ENCODE measurements around the gene COL6A5.

COL6A5 gene

DNA sequence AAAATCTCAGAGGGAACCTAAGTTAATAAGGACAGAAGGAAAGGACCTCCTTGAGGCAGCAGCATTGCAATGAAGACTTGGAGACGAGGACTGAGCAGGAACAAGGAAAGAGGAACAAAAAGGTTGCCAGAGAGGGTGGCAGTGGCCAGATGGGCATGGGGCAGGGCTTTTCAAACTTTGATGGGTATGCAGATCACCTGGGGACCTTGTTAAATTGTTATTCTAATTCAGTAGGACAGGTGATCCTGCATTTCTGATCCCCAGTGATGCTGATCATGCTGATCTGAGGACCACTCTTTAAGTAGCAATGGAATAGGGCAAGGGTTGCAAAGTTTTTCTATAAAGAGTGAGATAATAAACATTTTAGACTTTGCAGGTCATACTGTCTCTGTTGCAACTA, 182.6 kb downstream of the COL6A5 start:
- no peak for DNase-seq

DNA sequence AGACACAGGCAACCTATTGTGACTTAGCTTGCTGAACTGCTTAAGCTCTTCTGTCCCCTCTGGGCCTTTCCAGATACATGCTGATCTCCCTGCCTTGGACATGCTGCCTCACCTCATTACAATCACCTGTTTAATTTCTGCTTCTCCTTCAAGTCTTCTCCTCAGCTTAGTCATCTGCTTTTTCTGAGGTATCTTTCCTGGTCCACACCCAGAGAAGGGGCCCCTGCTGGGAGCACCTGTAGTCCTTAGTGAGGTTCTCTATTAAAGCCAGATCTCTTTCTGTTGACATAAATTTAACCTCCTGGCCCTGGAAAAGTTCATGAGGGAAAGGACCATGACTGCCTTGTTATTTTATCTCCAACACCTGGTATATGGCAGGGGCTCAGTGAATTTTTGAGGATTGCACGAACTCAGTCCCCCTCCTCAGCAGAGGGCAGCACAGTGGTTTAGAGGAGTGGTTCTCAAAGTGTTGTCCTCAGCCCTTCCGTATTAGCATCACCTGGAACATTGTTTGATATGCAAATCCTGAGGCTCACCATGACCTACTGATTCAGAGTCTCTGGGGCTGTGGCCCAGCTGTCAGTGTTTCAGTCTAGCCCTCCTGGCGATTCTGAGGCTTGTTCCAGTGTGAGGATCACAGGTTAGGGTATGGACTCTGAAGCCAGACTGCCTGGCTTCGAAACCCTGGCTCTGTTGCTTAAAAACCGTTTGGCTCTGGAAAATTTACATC, 184.2 kb downstream of the COL6A5 start:
- DNase-seq = no peak

DNA sequence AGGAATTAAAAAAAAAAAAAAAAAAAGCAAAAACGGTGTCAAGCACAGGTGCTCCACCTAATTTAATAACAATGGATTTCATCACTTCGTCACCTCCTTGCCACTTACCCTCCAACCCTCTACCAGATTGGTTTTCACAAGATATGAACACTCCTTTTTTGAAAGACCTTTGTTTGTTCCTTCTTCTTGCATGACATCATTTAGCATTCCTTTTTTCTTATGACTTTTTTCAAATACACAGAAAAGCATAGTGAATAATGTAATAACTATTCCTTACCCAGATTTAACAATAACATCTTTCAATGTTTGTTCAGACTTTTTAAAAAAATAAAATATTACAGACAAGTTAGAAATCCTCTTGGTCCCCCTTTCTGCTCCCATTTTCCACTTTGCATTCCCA, 187.8 kb downstream of the COL6A5 start:
- no peak for DNase-seq

Measured in GDM1 (cell line).